G401 (cell line): Measurements from ENCODE around the gene SNX30. TPM values are rescaled to one million over a fixed set of nuclear protein-coding genes. Genes with fewer than 3 reads are reported as not detected.
A peak's percentile ranks its signal among the peaks of the same experiment; 100 is the strongest.

ENCODE experiments used
- DNase-seq: peaks from one replicate; pipeline ENCODE4 v3.0.0-alpha.2; 2015; ENCODE audit warnings: low spot score
- in situ Hi-C: cut with HindIII; loops from 2 replicates; pipeline ENCODE4 v1.10.0; 2016; ENCODE audit warnings: low sequenced_read_pairs, mixed read lengths
- total RNA-seq: library from RNA; depleted of rRNA; stranded (reverse); fragments of >200 nt; shearing (Covaris generic); gene quantifications from 2 replicates; pipeline ENCODE4 v1.2.3, GENCODE V29; 2014

SNX30 gene
- total RNA-seq, 1 experiment from 2014 or later: 11.9 TPM

DNA sequence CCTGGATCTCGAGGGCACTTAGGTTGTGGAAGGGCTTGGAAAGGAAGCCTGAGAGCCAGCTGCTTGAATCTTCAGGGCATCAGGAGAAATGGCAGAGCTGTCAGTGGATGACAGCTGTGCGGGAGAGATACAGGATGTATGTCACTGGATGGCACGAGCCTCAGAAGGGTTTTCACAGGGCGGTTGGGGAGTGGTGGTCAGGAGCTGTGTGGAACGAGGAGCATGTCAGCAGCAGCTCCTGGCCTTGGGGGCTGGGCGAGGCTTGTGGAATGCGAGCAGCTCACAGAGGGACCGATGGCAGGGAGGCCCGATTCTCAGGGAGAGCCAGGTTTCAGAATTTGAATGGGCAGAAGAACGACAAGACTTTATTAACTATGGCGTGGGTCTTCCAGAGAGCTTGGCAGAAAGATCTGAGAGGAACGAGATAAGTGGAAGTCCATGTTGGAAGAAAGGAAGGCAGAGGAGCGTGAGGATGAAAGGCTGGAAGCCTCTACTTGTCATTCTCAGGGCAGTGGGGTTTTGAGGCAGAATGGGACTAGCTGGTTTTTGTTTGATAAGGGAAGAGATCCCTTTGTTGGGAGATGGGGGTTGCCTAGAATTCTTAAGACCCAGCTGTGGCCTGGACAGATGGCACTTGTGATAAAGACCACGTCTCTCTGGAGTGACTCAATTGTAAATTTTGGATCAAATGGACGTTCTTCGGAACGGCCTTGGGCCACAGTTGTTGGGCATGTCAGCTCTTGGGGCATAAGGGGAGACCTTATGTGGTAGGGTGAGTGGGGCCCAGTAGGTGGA lies 60.3 kb downstream of the SNX30 start:
- in situ Hi-C loops: no loop called here
- DNase-seq: no peak

DNA sequence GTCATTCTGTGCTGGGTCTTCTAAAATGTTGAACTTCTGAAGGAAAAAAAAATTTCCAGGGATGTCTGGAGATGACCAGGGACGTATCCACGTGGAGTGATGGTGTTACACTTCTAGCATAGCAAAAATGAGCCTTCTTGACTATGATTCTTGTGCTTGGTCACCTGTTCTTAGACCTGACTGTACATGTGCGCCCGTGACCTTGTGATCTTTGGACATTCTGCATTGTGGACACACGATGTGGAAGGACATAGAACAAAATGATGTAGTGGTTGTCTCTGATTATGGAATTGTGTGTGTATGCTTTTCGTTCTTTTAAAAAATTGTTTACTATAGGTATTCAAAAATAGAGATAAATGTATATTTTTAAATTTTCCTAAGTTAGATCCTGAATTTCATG lies 61.0 kb downstream of the SNX30 start:
- in situ Hi-C loops: no loop called here
- DNase-seq: no peak

DNA sequence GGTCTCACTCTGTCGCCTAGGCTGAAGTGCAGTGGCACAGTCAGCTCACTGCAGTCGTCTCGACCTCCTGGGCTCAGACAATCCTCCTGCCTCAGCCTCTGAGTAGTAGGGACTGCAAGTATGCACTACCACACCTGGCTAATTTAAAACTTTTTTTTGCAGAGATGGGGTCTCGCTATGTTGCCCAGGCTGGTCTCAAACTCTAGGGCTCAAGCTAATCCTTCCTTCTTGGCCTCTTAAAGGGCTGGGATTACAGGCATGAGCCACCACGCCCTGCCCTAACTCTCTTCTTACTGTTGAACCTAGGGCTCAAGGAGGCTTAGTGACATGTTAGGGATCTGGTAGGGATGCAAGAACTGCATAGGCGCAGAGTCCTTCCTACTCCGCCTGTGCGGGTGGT lies 65.3 kb downstream of the SNX30 start:
- in situ Hi-C loops: no loop called here
- DNase-seq: no peak

DNA sequence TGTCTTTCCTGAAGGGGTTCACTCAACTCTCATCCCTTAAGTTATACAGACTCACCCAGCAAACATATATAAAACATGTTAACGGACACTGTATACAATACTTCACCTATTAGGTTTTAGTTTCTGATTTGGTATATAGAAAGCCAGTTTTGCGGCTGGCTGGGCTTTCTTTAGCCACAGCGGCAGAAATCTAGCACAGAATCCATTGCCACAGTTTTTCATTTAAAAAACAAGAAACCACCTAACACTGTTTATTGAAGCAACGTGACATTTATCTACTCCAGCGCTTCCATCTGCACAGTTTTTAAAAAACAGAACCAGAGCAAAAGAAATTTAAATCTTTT lies 67.3 kb downstream of the SNX30 start:
- no peak for DNase-seq
- in situ Hi-C loops: no loop called here

DNA sequence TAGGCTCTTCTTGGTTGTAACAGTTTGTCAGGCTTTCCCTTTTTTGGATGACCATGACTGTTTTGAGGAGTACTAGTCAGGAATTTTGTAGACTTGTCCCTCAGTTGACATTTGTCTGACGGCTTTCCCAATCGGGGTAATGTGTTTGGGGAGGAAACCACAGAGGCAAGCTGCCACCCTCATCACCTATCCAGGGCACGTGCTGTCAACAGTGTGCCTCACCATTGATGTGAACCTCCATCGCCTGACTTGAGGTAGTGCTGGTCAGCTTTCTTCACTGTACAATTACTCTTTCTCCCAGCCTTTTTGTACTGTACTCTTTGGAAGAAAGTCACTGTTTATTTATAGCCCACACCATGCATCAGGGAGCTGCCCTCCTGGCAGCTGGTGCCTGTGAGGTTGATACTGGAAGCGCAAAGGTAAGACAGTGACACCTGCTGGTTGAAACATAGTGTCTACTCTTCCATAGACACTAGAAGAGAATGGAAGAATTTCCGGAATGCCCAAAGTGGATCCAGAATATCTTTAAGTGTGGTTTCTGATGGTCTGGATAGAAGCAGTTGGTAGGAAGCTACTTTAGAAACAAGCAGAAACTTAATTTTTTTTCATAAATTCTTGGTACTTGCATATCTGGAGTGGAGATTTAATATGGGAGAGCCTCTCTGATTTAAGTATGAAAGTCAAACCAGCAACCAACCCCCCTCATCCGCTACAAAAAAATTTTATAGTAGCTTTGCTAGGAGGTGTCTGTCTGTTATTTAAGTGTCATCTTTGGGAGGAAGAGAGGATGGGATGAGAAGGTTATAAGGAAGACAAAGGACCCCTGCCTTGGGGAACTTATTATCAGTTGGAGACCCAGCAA lies 69.3 kb downstream of the SNX30 start:
- DNase-seq: peak; percentile 94
- in situ Hi-C loops: no loop called here

DNA sequence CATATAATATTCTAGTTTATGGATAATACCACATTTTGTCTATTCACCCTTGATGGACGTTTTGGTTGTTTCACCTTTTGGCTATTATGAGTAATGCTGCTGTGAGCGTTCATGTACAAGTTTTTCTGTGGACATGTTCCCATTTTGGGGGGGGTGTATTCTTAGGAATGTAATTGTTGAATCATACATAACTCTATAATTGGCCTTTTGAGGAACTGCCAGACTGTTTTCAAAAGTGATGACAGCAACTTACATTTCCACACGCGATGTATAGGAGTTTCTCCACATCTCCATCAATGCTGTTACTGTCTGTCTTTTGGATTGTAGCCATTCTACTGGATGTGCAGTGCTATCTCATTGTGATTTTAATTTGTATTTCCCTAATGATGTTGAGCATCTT lies 70.3 kb downstream of the SNX30 start:
- in situ Hi-C loops: no loop called here
- no peak for DNase-seq

DNA sequence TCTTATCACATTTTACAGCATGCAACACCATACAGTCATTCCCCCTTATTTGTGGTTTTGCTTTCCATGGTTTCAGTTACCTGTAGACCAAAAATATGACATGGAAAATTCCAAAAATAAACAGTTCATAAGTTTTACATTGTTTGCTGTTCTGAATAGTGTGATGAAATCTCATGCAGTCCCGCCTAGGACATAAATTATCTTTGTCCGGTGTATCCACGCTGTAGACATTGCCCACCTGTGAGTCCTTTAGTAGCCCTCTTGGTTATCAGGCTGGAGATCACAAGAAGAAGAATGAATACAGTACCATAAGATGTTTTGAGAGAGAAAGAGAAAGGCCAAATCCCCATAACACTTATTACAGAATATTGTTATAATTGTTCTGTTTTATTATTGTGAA lies 72.1 kb downstream of the SNX30 start:
- in situ Hi-C loops: no loop called here

DNA sequence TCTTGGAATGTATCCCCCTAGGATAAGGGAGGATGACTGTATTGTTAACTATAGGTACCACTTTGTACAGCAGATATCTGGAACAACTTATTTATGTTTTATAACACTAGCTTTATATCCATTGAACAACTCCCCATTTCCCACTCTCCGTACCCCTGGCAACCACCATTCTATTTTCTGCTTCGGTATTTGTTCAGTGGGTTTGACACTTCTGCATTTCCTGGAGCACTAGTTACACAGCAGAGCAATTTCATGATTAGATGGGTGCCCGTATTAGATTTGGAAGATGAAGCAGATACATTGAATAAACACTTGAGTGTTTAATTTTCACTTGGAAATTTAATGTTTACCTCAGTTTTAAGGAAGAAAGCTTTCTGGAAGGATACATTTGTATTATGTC lies 72.7 kb downstream of the SNX30 start:
- no peak for DNase-seq
- in situ Hi-C loops: no loop called here

More for the DNA sequence above, 72.1 kb downstream of the SNX30 start:
- DNase-seq: no peak

DNA sequence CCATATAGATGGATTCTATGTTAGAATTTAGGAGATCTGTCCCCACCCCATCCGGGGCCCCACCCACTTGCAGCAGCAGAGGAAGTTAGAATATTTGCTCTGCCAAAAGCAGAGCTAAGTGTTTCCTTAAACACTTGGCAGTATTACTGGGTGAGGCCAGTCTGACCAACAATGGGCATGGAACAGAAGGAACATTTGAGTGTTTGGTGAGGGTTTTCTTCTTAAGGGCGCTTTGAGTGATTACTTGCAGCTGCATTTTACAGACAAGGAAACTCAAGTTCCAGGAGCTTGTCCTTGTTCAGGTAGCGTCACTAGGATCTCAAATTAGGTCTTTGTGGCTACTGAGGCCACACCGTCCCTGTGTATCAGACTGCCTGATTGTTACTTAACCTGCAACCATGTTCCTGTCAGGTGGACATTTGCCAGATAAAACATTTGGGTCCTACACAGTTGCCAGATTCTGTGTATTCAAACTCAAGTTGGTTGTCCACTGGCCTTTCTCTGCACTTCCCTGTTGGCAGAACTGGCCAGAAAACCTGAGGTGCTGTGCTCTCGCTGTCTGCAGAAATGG lies 80.8 kb downstream of the SNX30 start:
- DNase-seq: peak; percentile 84
- in situ Hi-C loops: no loop called here

DNA sequence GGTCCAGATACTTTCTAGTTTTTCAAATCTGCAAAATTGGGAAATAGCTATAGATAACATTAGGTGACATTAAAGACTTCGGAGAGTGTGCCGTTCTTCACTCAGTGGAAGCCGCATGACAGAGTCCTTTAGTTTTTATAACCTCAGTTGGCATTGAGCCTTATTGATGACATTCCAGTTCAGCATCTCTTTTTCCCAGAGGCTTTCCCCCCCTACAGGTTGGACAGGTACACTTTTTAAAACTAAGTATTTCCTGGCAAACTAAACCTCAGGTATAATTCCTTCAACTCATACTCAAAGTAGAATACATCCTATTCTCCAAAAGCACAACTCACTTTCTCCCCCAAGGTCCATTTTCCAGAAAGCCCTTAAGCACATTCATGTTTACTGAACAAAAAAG lies 81.4 kb downstream of the SNX30 start:
- no peak for DNase-seq
- in situ Hi-C loops: no loop called here

DNA sequence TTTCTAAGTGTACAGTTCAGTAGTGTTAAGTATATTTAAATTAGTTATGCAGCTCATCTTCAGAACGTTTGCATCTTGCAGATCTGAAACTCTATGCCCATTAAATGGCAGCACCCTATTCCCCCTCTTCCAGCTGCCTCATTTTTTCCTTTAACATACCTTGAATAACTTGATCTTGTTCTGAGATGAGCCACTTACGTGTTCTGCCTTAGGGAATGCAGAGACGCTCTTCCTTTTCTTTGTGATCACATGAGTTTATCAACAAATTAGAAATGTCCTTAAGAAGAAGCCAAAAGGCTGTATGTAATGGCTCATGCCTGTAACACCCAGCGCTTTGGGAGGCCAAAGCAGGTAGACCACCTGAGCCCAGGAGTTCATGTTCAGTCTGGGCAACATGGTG lies 82.5 kb downstream of the SNX30 start:
- no peak for DNase-seq
- in situ Hi-C loops: no loop called here

DNA sequence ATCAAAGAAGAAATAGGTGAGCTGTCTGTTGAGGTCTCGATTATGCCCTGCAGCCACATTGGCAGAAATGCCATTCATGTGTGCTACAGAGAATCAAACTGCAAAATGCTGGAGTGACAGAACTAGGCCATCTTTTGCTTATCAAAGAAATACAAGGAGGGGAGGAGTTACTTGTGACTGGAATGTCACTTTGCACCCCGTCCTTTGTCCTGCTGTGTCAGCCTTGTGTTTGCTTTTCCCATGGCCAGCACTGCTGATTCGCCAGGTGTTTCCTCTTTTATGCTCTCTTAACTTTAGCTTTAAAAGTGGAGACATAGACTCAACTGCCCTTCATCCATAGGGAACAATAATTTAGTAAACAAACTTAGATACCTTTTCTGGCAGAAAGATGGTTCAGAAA lies 85.8 kb downstream of the SNX30 start:
- in situ Hi-C loops: no loop called here
- DNase-seq: no peak

DNA sequence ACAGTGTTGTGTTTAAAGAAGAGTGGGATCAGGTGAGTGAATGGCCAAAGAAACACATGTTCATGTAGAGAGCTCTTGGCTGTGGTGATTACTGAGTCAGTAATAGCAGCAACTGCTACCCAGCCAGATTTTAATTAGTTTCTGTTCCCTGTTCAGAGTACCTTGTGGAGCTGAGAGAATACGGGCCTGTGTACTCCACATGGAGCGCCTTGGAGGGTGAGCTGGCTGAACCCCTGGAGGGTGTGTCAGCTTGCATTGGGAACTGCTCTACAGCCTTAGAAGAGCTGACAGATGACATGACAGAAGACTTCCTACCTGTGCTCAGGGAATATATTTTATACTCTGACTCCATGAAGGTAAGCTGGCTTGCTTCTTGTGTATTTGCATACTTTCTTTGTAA lies 87.8 kb downstream of the SNX30 start:
- in situ Hi-C loops: no loop called here
- no peak for DNase-seq

DNA sequence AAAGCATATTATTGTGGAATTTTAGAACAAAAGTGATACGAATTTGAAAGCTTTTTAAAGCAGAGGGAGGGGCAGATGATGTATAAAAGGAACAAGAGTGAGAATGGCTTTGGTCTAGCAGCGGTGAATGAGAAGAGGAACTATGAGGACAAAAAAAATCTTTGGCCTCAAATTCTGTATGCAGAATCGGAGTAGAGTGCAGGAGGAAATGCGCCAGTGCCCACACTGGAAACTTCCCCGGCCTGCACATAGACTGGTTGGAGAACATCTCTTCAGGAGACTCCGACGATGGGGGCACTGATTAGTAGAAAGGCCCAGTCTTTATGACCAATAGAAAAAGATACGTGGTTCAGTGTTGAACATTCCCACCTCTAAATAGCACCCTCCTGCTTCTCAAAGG lies 88.8 kb downstream of the SNX30 start:
- in situ Hi-C loops: no loop called here
- no peak for DNase-seq

DNA sequence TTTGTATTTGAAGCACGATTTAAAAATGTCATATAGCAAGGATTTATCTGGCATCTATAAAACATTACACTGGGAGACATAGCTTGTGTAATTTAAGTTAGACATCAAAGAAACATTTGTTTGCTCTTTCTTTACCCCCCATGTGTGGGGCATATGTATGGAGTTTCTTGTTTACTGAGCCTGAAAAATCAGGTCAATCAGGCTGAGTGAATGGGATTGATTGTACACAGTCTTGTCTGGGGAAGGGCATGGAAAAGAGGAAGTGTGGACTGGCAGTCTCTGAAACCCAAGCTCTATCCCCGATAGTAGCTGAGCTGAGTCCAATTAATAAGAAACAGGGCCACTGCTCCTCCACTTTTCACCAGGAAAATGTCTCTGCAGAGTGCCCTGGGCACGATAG lies 90.7 kb downstream of the SNX30 start:
- in situ Hi-C loops: no loop called here

DNA sequence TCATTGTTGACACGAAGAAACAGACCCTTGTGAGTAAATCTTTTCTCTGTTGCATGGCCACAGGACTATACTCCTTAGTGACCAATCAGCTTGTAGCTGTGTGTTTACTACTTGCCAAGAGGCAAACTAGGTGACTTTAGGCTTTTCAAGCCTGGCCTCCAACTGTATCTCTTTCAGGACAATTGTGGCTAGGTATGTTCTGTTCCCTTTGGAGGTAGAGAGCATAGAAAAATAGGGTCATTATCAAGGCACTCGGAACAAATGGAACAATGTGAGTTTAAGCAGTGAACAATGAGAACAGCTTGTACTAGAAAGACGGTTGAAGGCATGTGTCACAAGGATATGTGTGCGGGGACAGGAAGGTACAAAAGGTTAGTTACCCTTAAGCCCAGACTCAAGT lies 92.0 kb downstream of the SNX30 start:
- in situ Hi-C loops: no loop called here
- DNase-seq: no peak

More for the DNA sequence above, 90.7 kb downstream of the SNX30 start:
- DNase-seq: no peak

DNA sequence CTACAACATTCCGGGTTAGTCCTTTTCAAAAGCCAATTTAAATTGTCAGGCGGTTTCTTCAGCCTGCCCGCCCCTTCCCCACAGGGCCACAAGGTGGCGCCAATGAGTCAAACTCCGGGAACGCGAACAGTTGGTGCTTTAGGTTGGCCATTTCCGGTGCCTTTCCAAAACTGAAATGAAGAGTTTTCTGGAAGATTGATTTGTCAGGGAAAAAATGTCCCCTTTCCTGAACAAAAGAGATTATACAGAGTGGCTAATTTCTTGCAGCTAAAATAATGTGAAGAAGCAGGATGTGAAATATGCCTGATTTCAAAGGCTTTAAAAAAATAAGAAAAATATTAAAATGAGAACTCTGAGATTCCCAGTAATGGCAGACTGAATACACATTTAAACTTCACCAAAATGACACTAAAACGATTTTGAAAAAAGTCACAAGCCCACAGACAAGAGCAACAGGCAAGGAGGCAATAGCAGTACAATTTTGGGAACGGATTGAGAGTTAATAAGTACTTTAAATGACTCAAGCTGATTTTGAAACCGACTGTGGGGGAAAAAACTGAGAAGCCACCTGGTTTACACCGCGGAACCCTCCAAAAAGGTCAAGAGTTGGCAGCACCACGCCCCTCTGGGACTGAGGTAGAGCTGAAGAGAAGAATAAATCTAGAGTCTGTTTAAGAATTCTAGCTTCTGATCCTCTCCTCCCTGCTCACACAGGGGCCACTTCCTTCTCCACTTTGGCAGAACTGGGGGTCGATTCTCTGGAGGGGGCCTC lies 94.4 kb downstream of the SNX30 start:
- peak; percentile 70 for DNase-seq
- in situ Hi-C loops: no loop called here

DNA sequence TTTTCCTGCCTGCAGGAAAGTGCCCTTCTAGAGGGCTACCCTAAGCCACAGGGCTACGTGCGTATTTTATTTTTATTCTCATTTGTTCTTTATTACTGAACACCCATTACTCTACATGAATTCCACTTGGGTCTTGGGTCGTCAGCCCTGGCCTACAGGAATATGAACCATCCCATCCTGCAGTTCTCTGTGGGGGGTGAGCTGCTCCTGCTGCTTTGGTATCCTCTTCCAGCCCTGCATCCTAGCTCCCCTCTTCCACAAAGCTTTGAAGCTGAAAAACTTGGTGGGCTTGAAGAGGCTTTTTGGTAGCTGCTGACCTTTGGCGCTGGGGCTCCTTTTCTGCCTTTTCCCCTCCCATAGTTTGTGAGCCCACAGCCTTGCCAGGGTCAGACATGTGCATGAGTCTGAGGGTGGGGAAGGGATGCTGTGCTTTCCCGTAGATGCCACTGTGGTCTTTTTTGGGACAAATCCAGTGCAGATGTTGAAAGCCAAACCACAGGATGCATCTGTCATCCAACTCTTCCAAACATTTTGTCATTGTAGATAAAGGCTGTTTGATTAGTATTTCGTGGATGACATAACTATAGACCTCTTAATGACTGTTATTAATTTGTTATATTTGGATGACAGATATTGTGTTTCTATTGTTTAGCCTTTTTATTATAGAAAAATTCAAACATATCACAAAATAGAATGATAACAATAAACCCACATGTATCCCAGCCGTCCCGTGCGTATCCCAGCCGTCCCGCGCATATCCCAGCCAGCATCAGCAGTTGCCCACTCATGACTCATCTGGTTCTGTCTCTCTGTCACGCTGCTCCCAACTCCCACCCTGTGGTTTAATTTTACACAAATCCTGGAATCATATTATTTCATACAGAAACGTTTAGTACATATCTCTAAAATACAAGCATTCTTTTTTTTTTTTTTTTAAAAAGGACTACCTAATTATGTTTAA lies 96.2 kb downstream of the SNX30 start:
- no peak for DNase-seq
- in situ Hi-C loops: no loop called here
